Osteoblast (primary cell): ENCODE results near the gene ADAMTS17. TPM values are rescaled to one million over a fixed set of nuclear protein-coding genes. Genes with fewer than 3 reads are reported as not detected.

Experiments
- DNase-seq: peaks from one replicate; pipeline ENCODE4 v3.0.0; 2011; ENCODE audit warnings: low spot score, mixed read lengths; ENCODE audit not compliant: insufficient read length; ENCODE audit errors: missing footprints
- H2AFZ ChIP-seq: 2 replicates; pipeline ENCODE4 v1.6.0; 2011; ENCODE audit warnings: mild to moderate bottlenecking, low read length
- H3K27ac ChIP-seq: 2 replicates; pipeline ENCODE4 v1.5.1; 2011; ENCODE audit warnings: mild to moderate bottlenecking, low read depth, low read length, moderate library complexity
- H3K27me3 ChIP-seq: 2 replicates; pipeline ENCODE4 v1.6.0; 2012; ENCODE audit warnings: mild to moderate bottlenecking, control low read depth, inconsistent platforms, low read length, moderate library complexity; ENCODE audit not compliant: insufficient read depth
- H3K36me3 ChIP-seq: 2 replicates; pipeline ENCODE4 v1.5.1; 2011; ENCODE audit warnings: mild to moderate bottlenecking, low read length, control low read depth, moderate library complexity; ENCODE audit not compliant: insufficient read depth
- H3K4me1 ChIP-seq: 2 replicates; pipeline ENCODE4 v1.5.1; 2011; ENCODE audit warnings: mild to moderate bottlenecking, low read length, control low read depth, moderate library complexity; ENCODE audit not compliant: insufficient read depth
- H3K4me2 ChIP-seq: 2 replicates; pipeline ENCODE4 v1.6.0; 2011; ENCODE audit warnings: mild to moderate bottlenecking, low read length; ENCODE audit not compliant: insufficient read depth
- H3K4me3 ChIP-seq: fragments of 200-600 bp; sonication (generic); 3 replicates; pipeline ENCODE4 v1.5.1; 2012; ENCODE audit warnings: mild to moderate bottlenecking, low read length, inconsistent platforms; ENCODE audit not compliant: insufficient read depth
- H3K79me2 ChIP-seq: 2 replicates; pipeline ENCODE4 v1.6.0; 2012; ENCODE audit warnings: mild to moderate bottlenecking, low read length, control low read depth, inconsistent platforms; ENCODE audit not compliant: insufficient read depth
- H3K9me3 ChIP-seq: 2 replicates; pipeline ENCODE4 v1.5.1; 2011; ENCODE audit warnings: low read depth, low read length, control low read depth
- H4K20me1 ChIP-seq: 2 replicates; pipeline ENCODE4 v1.6.0; 2012; ENCODE audit warnings: mild to moderate bottlenecking, low read length, control low read depth; ENCODE audit not compliant: insufficient read depth
- total RNA-seq: library from RNA; depleted of rRNA; stranded (reverse); fragments of >200 nt; gene quantifications from 2 replicates; pipeline ENCODE4 v1.2.3, GENCODE V29; 2012
- TF ChIP-seq, protein P1 (sequence below): IDR thresholded peaks from 2 replicates; pipeline ENCODE4 v1.5.1; 2011; ENCODE audit warnings: mild to moderate bottlenecking, low read depth, low read length, moderate library complexity; ENCODE audit errors: extremely low read depth

ADAMTS17 gene
- total RNA-seq, 1 donor, result under 0.01 TPM

DNA sequence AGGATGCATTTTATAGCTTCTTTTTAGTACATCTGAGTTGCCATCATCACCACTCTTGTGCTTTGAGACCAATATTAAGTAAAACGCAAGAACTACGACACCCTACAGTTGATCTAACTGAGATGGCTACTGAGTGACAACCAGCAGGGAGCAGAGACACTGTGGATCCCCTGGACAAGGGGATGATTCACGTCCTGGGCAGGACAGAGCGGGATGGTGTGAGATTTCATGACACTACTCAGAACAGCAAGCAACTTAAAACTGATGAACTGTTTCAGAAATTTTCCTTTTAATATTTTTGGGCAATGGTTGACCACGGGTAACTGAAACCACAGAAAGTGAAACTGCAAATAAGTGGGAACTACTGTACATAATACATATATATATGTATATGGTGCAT, 299.2 kb downstream of the ADAMTS17 start:
- H3K4me2 ChIP-seq, result peak overlapping the region; percentile 79
- no peak for DNase-seq
- peak overlapping the region; percentile 83 for H2AFZ ChIP-seq

DNA sequence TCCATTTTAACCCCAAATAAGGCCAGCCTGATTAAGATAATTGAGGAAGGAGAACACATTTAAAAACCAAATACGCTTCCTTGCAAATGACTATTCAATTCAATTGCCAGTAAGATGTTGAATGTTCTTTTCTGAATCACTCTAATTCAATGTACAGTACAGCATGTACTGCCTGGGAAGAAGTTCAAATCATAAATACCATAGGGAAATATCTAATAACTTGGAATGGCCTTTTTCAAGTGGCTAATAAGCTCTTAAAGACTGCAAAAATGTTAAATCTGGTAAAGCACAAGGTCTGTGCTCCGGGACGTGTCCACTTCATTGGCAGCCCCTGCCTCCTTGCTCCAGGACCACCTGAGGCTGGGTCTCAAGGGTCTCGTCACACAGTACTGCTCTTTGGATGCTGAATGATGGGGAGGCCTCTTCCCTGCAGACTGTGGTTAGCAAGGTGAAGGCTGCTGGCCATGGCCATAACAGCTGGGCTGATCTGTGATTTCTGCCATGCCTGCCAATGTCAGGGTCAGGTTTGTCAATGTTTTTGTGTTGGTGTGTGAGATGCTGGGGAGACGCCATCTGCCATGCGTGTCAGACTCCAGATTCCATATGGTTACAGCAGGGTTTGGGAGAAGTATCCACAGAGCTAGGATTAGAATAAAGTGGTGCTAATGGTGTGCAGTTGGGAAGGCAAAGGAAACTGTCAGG, 300.5 kb downstream of the ADAMTS17 start:
- no peak for DNase-seq
- Histone ChIP-seq H4K20me1 (no peaks in the 10 kb centered on the region), H3K79me2 (no peaks in the 10 kb centered on the region), H3K9me3 (no peaks in the 10 kb centered on the region), H3K27me3 (no peaks in the 10 kb centered on the region), H3K4me2 (no peak overlapping the region), H3K4me1 (peaks cover 18% of the 10 kb centered on the region), H3K36me3 (no peaks in the 10 kb centered on the region), H2AFZ (no peak overlapping the region), H3K27ac (no peak overlapping the region), H3K4me3 (no peak overlapping the region)
- TF ChIP-seq, protein P1, sequence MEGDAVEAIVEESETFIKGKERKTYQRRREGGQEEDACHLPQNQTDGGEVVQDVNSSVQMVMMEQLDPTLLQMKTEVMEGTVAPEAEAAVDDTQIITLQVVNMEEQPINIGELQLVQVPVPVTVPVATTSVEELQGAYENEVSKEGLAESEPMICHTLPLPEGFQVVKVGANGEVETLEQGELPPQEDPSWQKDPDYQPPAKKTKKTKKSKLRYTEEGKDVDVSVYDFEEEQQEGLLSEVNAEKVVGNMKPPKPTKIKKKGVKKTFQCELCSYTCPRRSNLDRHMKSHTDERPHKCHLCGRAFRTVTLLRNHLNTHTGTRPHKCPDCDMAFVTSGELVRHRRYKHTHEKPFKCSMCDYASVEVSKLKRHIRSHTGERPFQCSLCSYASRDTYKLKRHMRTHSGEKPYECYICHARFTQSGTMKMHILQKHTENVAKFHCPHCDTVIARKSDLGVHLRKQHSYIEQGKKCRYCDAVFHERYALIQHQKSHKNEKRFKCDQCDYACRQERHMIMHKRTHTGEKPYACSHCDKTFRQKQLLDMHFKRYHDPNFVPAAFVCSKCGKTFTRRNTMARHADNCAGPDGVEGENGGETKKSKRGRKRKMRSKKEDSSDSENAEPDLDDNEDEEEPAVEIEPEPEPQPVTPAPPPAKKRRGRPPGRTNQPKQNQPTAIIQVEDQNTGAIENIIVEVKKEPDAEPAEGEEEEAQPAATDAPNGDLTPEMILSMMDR, result no peak

More for the DNA sequence above, 299.2 kb downstream of the ADAMTS17 start:
- Histone ChIP-seq H3K79me2 (no peaks in the 10 kb centered on the region), H3K4me3 (peak overlapping the region; percentile 53), H3K9me3 (no peaks in the 10 kb centered on the region), H4K20me1 (no peaks in the 10 kb centered on the region), H3K4me1 (peaks cover 18% of the 10 kb centered on the region), H3K27ac (peak overlapping the region; percentile 70), H3K36me3 (no peaks in the 10 kb centered on the region), H3K27me3 (no peaks in the 10 kb centered on the region)
- TF ChIP-seq, protein P1, result no peak

DNA sequence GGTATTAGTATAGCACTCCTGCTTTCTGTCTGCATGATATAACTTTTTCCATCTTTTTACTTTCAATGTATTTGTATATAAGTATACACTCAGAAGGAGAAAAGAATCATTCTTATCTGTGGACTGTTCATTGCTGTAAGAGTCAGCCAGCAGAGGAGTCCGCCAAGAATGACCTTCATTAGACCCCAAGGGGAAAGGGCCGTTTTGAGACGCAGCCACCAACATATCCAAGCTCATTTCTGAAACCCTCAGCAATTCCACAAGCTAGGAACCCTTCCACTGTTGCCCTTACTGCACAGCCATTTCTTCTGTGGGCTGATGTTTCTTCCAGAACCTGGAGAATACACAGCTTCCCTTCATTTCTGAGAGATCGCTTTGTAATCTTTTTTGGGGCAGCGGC, 301.8 kb downstream of the ADAMTS17 start:
- no peak for DNase-seq
- no peak overlapping the region for H3K4me3 ChIP-seq
- no peaks in the 10 kb centered on the region for H4K20me1 ChIP-seq
- H3K27ac ChIP-seq, result no peak overlapping the region
- no peaks in the 10 kb centered on the region for H3K79me2 ChIP-seq
- H3K9me3 ChIP-seq, result no peaks in the 10 kb centered on the region
- H3K27me3 ChIP-seq, result no peaks in the 10 kb centered on the region
- H3K4me1 ChIP-seq, result peaks cover 18% of the 10 kb centered on the region
- H3K4me2 ChIP-seq, result no peak overlapping the region
- peak overlapping the region; percentile 12 for H2AFZ ChIP-seq
- H3K36me3 ChIP-seq, result no peaks in the 10 kb centered on the region
- TF ChIP-seq, protein P1, result no peak

DNA sequence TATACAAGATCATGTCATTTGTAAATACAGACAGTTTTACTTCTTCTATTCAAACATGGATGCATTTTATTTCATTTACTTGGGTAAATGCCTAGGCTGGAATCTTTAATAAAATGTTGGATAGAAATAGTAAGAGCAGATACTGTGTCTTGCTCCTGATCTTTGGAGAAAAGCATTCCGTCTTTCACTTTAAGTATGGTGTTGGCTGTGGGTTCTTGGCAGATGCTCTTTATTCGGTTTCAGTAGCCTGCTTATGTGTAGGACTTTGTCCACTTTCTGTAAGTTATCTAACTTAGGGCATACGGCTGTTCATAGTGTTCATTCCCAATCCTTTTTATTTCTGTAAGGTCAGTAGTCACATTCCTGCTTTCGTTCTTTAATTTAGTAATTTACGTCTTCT, 303.0 kb downstream of the ADAMTS17 start:
- Histone ChIP-seq H3K27ac (no peak overlapping the region), H3K9me3 (no peaks in the 10 kb centered on the region), H3K79me2 (no peaks in the 10 kb centered on the region), H3K27me3 (no peaks in the 10 kb centered on the region), H3K4me3 (no peak overlapping the region), H4K20me1 (no peaks in the 10 kb centered on the region), H3K36me3 (no peaks in the 10 kb centered on the region), H2AFZ (no peak overlapping the region), H3K4me2 (no peak overlapping the region), H3K4me1 (peaks cover 15% of the 10 kb centered on the region)
- TF ChIP-seq, protein P1, result no peak
- no peak for DNase-seq
